IMR-90 (cell line): ENCODE measurements around the gene EIF4H. TPM values are rescaled to one million over a fixed set of nuclear protein-coding genes. Genes with fewer than 3 reads are reported as not detected.

Experiments used
- ATAC-seq: fragments of 200-7000 bp; cut with Tn5 transposase; 2 replicates; pipeline ENCODE4 v1.9.1; 2020; ENCODE audit warnings: low read depth, mild to moderate bottlenecking, moderate library complexity
- BruUV-seq: library from RNA; stranded (reverse); fragments of 400-500 nt; replicated peaks from 2 replicates; lab custom pipeline; 2021; lab: Mats Ljungman, UMichigan
- CTCF ChIA-PET: fragments of 300-600 bp; formaldehyde crosslinking; extraction: SDS; loops from one replicate; lab custom pipeline; 2021; ENCODE audit warnings: antibody characterized with exemption; lab: Yijun Ruan, JAX
- POLR2A ChIA-PET: fragments of 300-600 bp; sonication (Branson Sonifier 250); formaldehyde crosslinking; loops from one replicate; lab custom pipeline; 2022; ENCODE audit warnings: antibody characterized with exemption; ENCODE audit not compliant: unreplicated experiment; lab: Charles Lee
- DNase-seq: peaks from one replicate; pipeline ENCODE4 v3.0.0; 2013
- H2AFZ ChIP-seq: replicated peaks from 2 replicates; pipeline ENCODE3; 2013; ENCODE audit warnings: low read length, mild to moderate bottlenecking; ENCODE audit not compliant: poor library complexity
- H2AK5ac ChIP-seq: 2 replicates; pipeline ENCODE4 v1.6.1; 2013; ENCODE audit warnings: low read depth, low read length, inconsistent platforms
- H2AK9ac ChIP-seq: replicated peaks from 2 replicates; pipeline ENCODE3; 2013; ENCODE audit warnings: mild to moderate bottlenecking, low read depth, low read length, moderate library complexity; ENCODE audit not compliant: poor library complexity
- H2BK120ac ChIP-seq: 2 replicates; pipeline ENCODE4 v1.6.1; 2013; ENCODE audit warnings: low read depth, low read length, inconsistent platforms
- H2BK15ac ChIP-seq: 3 replicates; pipeline ENCODE4 v1.6.1; 2013; ENCODE audit warnings: low read depth, low read length, inconsistent platforms
- H2BK20ac ChIP-seq: 2 replicates; pipeline ENCODE4 v1.6.1; 2013; ENCODE audit warnings: low read depth, mild to moderate bottlenecking, inconsistent platforms, low read length, moderate library complexity
- H2BK5ac ChIP-seq: 2 replicates; pipeline ENCODE4 v1.6.1; 2013; ENCODE audit warnings: mild to moderate bottlenecking, low read depth, low read length, inconsistent platforms; ENCODE audit not compliant: poor library complexity, severe bottlenecking
- H3K14ac ChIP-seq: replicated peaks from 2 replicates; pipeline ENCODE4 v1.6.1; 2013; ENCODE audit warnings: low read depth, low read length, inconsistent platforms
- H3K18ac ChIP-seq: 2 replicates; pipeline ENCODE4 v1.6.1; 2013; ENCODE audit warnings: low read depth, low read length, control low read depth
- H3K23ac ChIP-seq: 2 replicates; pipeline ENCODE4 v1.6.1; 2013; ENCODE audit warnings: low read depth, low read length, inconsistent platforms
- H3K27ac ChIP-seq: 2 replicates; pipeline ENCODE4 v1.5.1; 2013; ENCODE audit warnings: mild to moderate bottlenecking, control low read depth, low read length; ENCODE audit not compliant: insufficient read depth
- H3K27me3 ChIP-seq: 2 replicates; pipeline ENCODE4 v1.6.1; 2013; ENCODE audit warnings: low read length; ENCODE audit not compliant: control insufficient read depth, insufficient read depth
- H3K36me3 ChIP-seq: 2 replicates; pipeline ENCODE4 v1.6.1; 2013; ENCODE audit warnings: low read length, mixed read lengths; ENCODE audit not compliant: control insufficient read depth, insufficient read depth
- H3K4ac ChIP-seq: 2 replicates; pipeline ENCODE4 v1.6.1; 2013; ENCODE audit warnings: low read depth, low read length, inconsistent platforms
- H3K4me1 ChIP-seq: 2 replicates; pipeline ENCODE4 v1.6.1; 2013; ENCODE audit warnings: low read length, mixed read lengths; ENCODE audit not compliant: control insufficient read depth, insufficient read depth
- H3K4me2 ChIP-seq: 2 replicates; pipeline ENCODE4 v1.6.1; 2013; ENCODE audit warnings: low read depth, mild to moderate bottlenecking, control low read depth, low read length, moderate library complexity
- H3K4me3 ChIP-seq: 2 replicates; pipeline ENCODE4 v1.5.1; 2013; ENCODE audit warnings: low read depth, mild to moderate bottlenecking, control low read depth, low read length, moderate library complexity; ENCODE audit not compliant: insufficient read depth
- H3K56ac ChIP-seq: 2 replicates; pipeline ENCODE4 v1.6.1; 2013; ENCODE audit warnings: low read length, inconsistent platforms; ENCODE audit not compliant: insufficient read depth; ENCODE audit errors: extremely low read depth
- H3K79me1 ChIP-seq, 2 experiments: 2 replicates each; pipeline ENCODE4 v1.6.1; 2013; ENCODE audit warnings: low read length in 2 of 2, inconsistent platforms in 1 of 2, low read depth in 1 of 2
- H3K9ac ChIP-seq: 2 replicates; pipeline ENCODE4 v1.6.1; 2013; ENCODE audit warnings: low read depth, low read length, control low read depth
- H3K9me1 ChIP-seq: 2 replicates; pipeline ENCODE4 v1.6.1; 2013; ENCODE audit warnings: low read length, inconsistent platforms; ENCODE audit not compliant: insufficient read depth
- H3K9me3 ChIP-seq: 2 replicates; pipeline ENCODE4 v1.6.1; 2013; ENCODE audit warnings: low read length; ENCODE audit not compliant: control insufficient read depth, insufficient read depth
- H4K20me1 ChIP-seq: 2 replicates; pipeline ENCODE4 v1.6.1; 2013; ENCODE audit warnings: low read length, inconsistent platforms; ENCODE audit not compliant: insufficient read depth
- H4K5ac ChIP-seq: 2 replicates; pipeline ENCODE4 v1.6.1; 2013; ENCODE audit warnings: mild to moderate bottlenecking, low read depth, low read length, control low read depth
- H4K8ac ChIP-seq, 2 experiments: 2 replicates each; pipeline ENCODE4 v1.6.1; 2013; ENCODE audit warnings: low read depth in 2 of 2, low read length in 2 of 2, control low read depth in 1 of 2, inconsistent platforms in 1 of 2
- H4K91ac ChIP-seq: 2 replicates; pipeline ENCODE4 v1.6.1; 2013; ENCODE audit warnings: low read depth, low read length, inconsistent platforms; ENCODE audit not compliant: insufficient read depth
- CTCF ChIP-seq: conservative IDR thresholded peaks from 2 replicates; pipeline ENCODE4 v1.5.1; 2012; ENCODE audit warnings: mild to moderate bottlenecking, low read depth, low read length, improper control_type of control experiment
- MAFK ChIP-seq: IDR thresholded peaks from 2 replicates; pipeline ENCODE4 v1.6.1; 2012; ENCODE audit warnings: low read depth, low read length, improper control_type of control experiment
- USF2 ChIP-seq: fragments of 150-350 bp; IDR thresholded peaks from 2 replicates; pipeline ENCODE4 v1.6.1; 2017; ENCODE audit warnings: mild to moderate bottlenecking, antibody characterized with exemption, low read length, low read depth
- WGBS, 2 experiments: methylation state at CpG; one replicate each; pipeline versions ENCODE4 v1.1.5 to v1.1.7; 2013; ENCODE audit warnings: missing lambda C conversion rate in 2 of 2; ENCODE audit not compliant: insufficient read length in 1 of 2; ENCODE audit errors: extremely low coverage in 2 of 2; 5-methylcytosine and 5-hydroxymethylcytosine counted together
- dilution Hi-C: fragments of 300-500 bp; cut with HindIII; formaldehyde crosslinking; loops from one replicate; pipeline ENCODE4 v1.14.3; 2018; ENCODE audit warnings: low sequenced_read_pairs; ENCODE audit not compliant: unreplicated experiment
- in situ Hi-C: fragments of 300-500 bp; cut with MboI; formaldehyde crosslinking; loops from 3 replicates; pipeline ENCODE4 v1.14.3; 2019; ENCODE audit warnings: low sequenced_read_pairs, inconsistent platforms, mixed read lengths
- intact Hi-C: fragments of 100-400 bp; cut with micrococcal nuclease; formaldehyde crosslinking; loops from 2 replicates; pipeline ENCODE4 v1.10.0; 2022
- polyA plus RNA-seq, 3 experiments: library from polyadenylated mRNA; depleted of rRNA; stranded (reverse); fragments of >200 nt; gene quantifications; 2 replicates each; pipeline ENCODE4 v1.2.3, GENCODE V29; 2012; ENCODE audit warnings: low replicate concordance in 1 of 3
- total RNA-seq: library from RNA; depleted of rRNA; stranded (reverse); fragments of >200 nt; gene quantifications from 2 replicates; pipeline ENCODE4 v1.2.3, GENCODE V29; 2012

The EIF4H gene
- total and polyA plus RNA-seq, 2 of the 4 experiments (the other 2 are of a cell fraction) = 241 to 321 TPM

- Histone ChIP-seq H3K23ac (no peak overlapping the region), H3K4me2 (no peak overlapping the region), H2BK120ac (no peak overlapping the region), H2BK5ac (no peak overlapping the region), H3K36me3 (peaks cover 7% of the 10 kb centered on the region), H3K27me3 (no peaks in the 10 kb centered on the region; the same call in 1 of the 2 replicates), H3K9ac (no peak overlapping the region), H4K8ac (no peak overlapping the region), H3K14ac (no peak overlapping the region), H3K18ac (no peak overlapping the region), H3K56ac (no peak overlapping the region), H3K4me1 (no peaks in the 10 kb centered on the region), H2BK15ac (no peak overlapping the region), H3K4ac (no peak overlapping the region), H2AFZ (no peak overlapping the region), H3K27ac (no peak overlapping the region), H3K9me3 (peaks cover 3% of the 10 kb centered on the region), H4K91ac (no peak overlapping the region), H3K79me1 (no peaks in the 10 kb centered on the region), H2AK5ac (no peak overlapping the region), H3K9me1 (no peaks in the 10 kb centered on the region), H2AK9ac (no peak overlapping the region), H3K4me3 (no peak overlapping the region), H4K5ac (no peak overlapping the region), H2BK20ac (no peak overlapping the region), H4K20me1 (no peaks in the 10 kb centered on the region)
- CTCF ChIA-PET = no interaction called here
- intact Hi-C loops = no loop called here
- in situ Hi-C loops = loop anchor here (25.0 kb wide), 1 partner anchor 339 kb away; no protein-coding TSS in a partner anchor
- POLR2A ChIA-PET = interaction anchor here (0.5 kb wide), 1 partner anchor 16 kb away, joined by 4 read pairs; no protein-coding TSS in a partner anchor
- dilution Hi-C loops = no loop called here
- no TSS peak for BruUV-seq
- no peak for ATAC-seq
- TF ChIP-seq MAFK (no peak), USF2 (no peak), CTCF (no peak)
- WGBS, 2 experiments = 93% methylated on average over 11 of the region's 17 CpGs; no CpG with 5 or more reads in 1 of the 2 experiments
- DNase-seq = no peak
These were observed 48.9 kb downstream of the EIF4H start for GRCh38 chr7:74222851-74223710.
